Bronchial epithelial cell (primary cell): Measurements from ENCODE around the gene FAM53B. TPM values are rescaled to one million over a fixed set of nuclear protein-coding genes. Genes with fewer than 3 reads are reported as not detected.
"Not testable (repeated sequence)": the region's sequence is repeated elsewhere in the genome, so short reads cannot be mapped to it uniquely, and the experiment has no call there.

Experiments used
- DNase-seq: peaks from one replicate; pipeline ENCODE4 v3.0.0-alpha.2; 2010; ENCODE audit warnings: low read depth
- FAIRE-seq: peaks from 2 replicates; lab custom pipeline; 2011; peaks lifted over from hg19 to GRCh38; lab: Jason Lieb, UNC
- H3K27me3 ChIP-seq: 2 replicates; pipeline ENCODE4 v1.5.1; 2011; ENCODE audit warnings: low read length; ENCODE audit not compliant: control insufficient read depth, insufficient read depth
- H3K36me3 ChIP-seq: 2 replicates; pipeline ENCODE4 v1.5.1; 2011; ENCODE audit warnings: low read length; ENCODE audit not compliant: control insufficient read depth, insufficient read depth
- H3K4me3 ChIP-seq: 2 replicates; pipeline ENCODE4 v1.5.1; 2011; ENCODE audit warnings: mild to moderate bottlenecking, low read depth, low read length, control low read depth
- total RNA-seq: library from RNA; depleted of rRNA; stranded (reverse); fragments of >200 nt; gene quantifications from 2 replicates; pipeline ENCODE4 v1.2.1, GENCODE V29; 2014
- TF ChIP-seq, protein P1 (sequence below): IDR thresholded peaks from 2 replicates; pipeline ENCODE4 v1.5.1; 2011; ENCODE audit warnings: mild to moderate bottlenecking, moderate library complexity, low read length, control low read depth, inconsistent platforms; ENCODE audit not compliant: insufficient read depth, severe bottlenecking

FAM53B gene
- total RNA-seq = 19.5 and 23.9 TPM in 2 replicates

- Histone ChIP-seq H3K36me3 (no peaks in the 10 kb centered on the region), H3K4me3 (peak within 1 kb of the TSS; percentile 67), H3K27me3 (no peaks in the 10 kb centered on the region)
- TF ChIP-seq, protein P1, sequence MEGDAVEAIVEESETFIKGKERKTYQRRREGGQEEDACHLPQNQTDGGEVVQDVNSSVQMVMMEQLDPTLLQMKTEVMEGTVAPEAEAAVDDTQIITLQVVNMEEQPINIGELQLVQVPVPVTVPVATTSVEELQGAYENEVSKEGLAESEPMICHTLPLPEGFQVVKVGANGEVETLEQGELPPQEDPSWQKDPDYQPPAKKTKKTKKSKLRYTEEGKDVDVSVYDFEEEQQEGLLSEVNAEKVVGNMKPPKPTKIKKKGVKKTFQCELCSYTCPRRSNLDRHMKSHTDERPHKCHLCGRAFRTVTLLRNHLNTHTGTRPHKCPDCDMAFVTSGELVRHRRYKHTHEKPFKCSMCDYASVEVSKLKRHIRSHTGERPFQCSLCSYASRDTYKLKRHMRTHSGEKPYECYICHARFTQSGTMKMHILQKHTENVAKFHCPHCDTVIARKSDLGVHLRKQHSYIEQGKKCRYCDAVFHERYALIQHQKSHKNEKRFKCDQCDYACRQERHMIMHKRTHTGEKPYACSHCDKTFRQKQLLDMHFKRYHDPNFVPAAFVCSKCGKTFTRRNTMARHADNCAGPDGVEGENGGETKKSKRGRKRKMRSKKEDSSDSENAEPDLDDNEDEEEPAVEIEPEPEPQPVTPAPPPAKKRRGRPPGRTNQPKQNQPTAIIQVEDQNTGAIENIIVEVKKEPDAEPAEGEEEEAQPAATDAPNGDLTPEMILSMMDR = no peak
- FAIRE-seq (no peak), DNase-seq (peak; percentile 81)
Observed at GRCh38 chr10:124744102-124745050, at the start of gene FAM53B. TSS of gene FAM53B (minus strand) at chr10:124744378. CDS start at chr10:124706713, 37,665 bp downstream.

DNA sequence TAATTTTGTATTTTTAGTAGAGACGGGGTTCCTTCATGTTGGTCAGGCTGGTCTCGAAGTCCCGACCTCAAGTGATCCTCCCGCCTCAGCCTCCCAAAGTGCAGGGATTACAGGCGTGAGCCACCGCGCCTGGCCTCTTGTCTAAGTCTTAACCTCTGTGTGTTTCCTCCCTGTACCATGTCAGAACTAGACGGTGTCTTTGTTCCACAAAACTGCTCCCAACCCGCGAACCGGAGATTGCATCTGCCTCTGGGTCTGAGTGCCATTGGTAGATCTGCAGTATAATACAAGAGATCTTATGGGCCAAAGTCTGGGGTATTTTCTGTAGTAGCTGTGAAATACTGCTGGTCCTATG is 48.8 kb upstream of the FAM53B start:
- TF ChIP-seq, protein P1 = no peak
- Histone ChIP-seq H3K36me3 (no peaks in the 10 kb centered on the region), H3K4me3 (no peak overlapping the region), H3K27me3 (no peaks in the 10 kb centered on the region)
- FAIRE-seq (no peak), DNase-seq (no peak)

GRCh38 chr10:124791547-124792348 is 47.6 kb upstream of the FAM53B start, which contains the start of gene EEF1AKMT2:
TSS of gene EEF1AKMT2 (minus strand) at chr10:124791887. CDS start at chr10:124791833, 54 bp downstream.
- Histone ChIP-seq H3K36me3 (no peaks in the 10 kb centered on the region), H3K27me3 (no peaks in the 10 kb centered on the region), H3K4me3 (peak within 1 kb of the TSS; percentile 97)
- TF ChIP-seq, protein P1 = peak; percentile 42
- FAIRE-seq (no peak), DNase-seq (peak; percentile 61)

- not testable (repeated sequence) for H3K27me3 ChIP-seq, H3K4me3 ChIP-seq, H3K36me3 ChIP-seq, DNase-seq, FAIRE-seq
Observed at GRCh38 chr10:124782900-124783299, 38.7 kb upstream of the FAM53B start.

DNA sequence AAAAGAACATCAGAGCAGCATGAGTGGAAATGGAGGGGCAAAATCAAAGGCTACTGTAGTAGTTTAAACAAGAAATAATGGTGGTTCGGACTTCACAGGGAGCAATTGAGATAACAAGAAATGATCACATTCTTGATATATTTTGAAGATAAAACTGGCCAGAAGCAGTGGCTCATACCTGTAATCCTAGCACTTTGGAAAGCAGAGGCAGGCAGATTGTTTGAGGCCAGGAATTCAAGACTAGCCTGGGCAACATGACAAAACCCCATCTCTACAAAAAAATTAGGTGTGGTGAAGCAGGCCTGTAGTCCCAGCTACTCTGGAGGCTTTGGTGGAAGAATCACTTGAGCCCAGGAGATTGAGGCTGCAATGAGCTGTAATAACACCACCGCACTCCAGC is 24.6 kb upstream of the FAM53B start:
- H3K27me3 ChIP-seq = no peaks in the 10 kb centered on the region
- DNase-seq (no peak), FAIRE-seq (no peak)
- no peaks in the 10 kb centered on the region for H3K36me3 ChIP-seq
- no peak overlapping the region for H3K4me3 ChIP-seq
- TF ChIP-seq, protein P1 = no peak

GRCh38 chr10:124765256-124765655 is 21.1 kb upstream of the FAM53B start:
- no peak for FAIRE-seq

More at GRCh38 chr10:124765256-124765655, 21.1 kb upstream of the FAM53B start:
- no peak for DNase-seq
- Histone ChIP-seq H3K4me3 (no peak overlapping the region), H3K27me3 (no peaks in the 10 kb centered on the region), H3K36me3 (peaks cover 1% of the 10 kb centered on the region)
- TF ChIP-seq, protein P1 = no peak
